Astrocyte (in vitro differentiated cells and primary cell): ENCODE data around the gene KIAA1549.

ENCODE experiments used
- CTCF ChIP-seq: IDR thresholded peaks from 2 replicates; pipeline ENCODE4 v1.5.1; 2011; ENCODE audit warnings: low read depth, mild to moderate bottlenecking, inconsistent platforms, low read length, moderate library complexity; ENCODE audit not compliant: insufficient read depth
- EZH2 ChIP-seq: IDR thresholded peaks from 2 replicates; pipeline ENCODE4 v1.6.1; 2012; ENCODE audit warnings: mild to moderate bottlenecking, low read length, inconsistent platforms; ENCODE audit not compliant: insufficient read depth

GRCh38 chr7:138809346-138809745 lies 171.8 kb downstream of the KIAA1549 start:
- no peak for TF ChIP-seq CTCF
- TF ChIP-seq EZH2 = no peak
